Activated CD8-positive, alpha-beta T cell treated with anti-CD3 and anti-CD28 coated beads for 36 hours (primary cell): ENCODE data around the gene LAG3. TPM values are rescaled to one million over a fixed set of nuclear protein-coding genes. Genes with fewer than 3 reads are reported as not detected.
A peak's percentile ranks its signal among the peaks of the same experiment; 100 is the strongest.

ENCODE experiments used
- ATAC-seq: fragments of 200-7000 bp; cut with Tn5 transposase; one replicate; pipeline ENCODE4 v1.10.0; 2021; ENCODE audit warnings: mild to moderate bottlenecking, moderate library complexity
- CTCF ChIA-PET: fragments of 350-600 bp; sonication (Branson Sonifier 250); formaldehyde crosslinking; loops from one replicate; lab custom pipeline; 2021; ENCODE audit warnings: antibody characterized with exemption; lab: Charles Lee
- POLR2A ChIA-PET: fragments of 350-600 bp; sonication (Branson Sonifier 250); formaldehyde crosslinking; loops from one replicate; lab custom pipeline; 2021; ENCODE audit warnings: antibody characterized with exemption; lab: Charles Lee
- DNase-seq: peaks from one replicate; pipeline ENCODE4 v3.0.0-alpha.2; 2020
- H3K27ac Mint-ChIP-seq: one replicate; pipeline ENCODE4 v1.8.0; 2021; ENCODE audit warnings: mild to moderate bottlenecking, mixed read lengths
- H3K27me3 Mint-ChIP-seq: one replicate; pipeline ENCODE4 v1.8.0; 2021; ENCODE audit warnings: mixed read lengths
- H3K36me3 Mint-ChIP-seq: one replicate; pipeline ENCODE4 v1.8.0; 2021; ENCODE audit warnings: low read depth, mixed read lengths
- H3K4me1 Mint-ChIP-seq: one replicate; pipeline ENCODE4 v1.8.0; 2021; ENCODE audit warnings: low read depth, mixed read lengths
- H3K4me3 Mint-ChIP-seq: one replicate; pipeline ENCODE4 v1.8.0; 2021; ENCODE audit warnings: mild to moderate bottlenecking, moderate library complexity, mixed read lengths
- H3K9me3 Mint-ChIP-seq: one replicate; pipeline ENCODE4 v1.8.0; 2021; ENCODE audit warnings: mixed read lengths
- CTCF ChIP-seq: fragments of 200-600 bp; IDR thresholded peaks from one replicate; pipeline ENCODE4 v1.8.0; 2022; ENCODE audit warnings: antibody characterized with exemption, mild to moderate bottlenecking
- intact Hi-C: fragments of 100-400 bp; cut with micrococcal nuclease; formaldehyde crosslinking; loops from one replicate; pipeline ENCODE4 v1.10.0; 2022
- total RNA-seq, 2 experiments: library from RNA; stranded (reverse); gene quantifications; one replicate each; pipeline ENCODE4 v1.2.3, GENCODE V29; 2021

Gene LAG3
- total RNA-seq, 2 experiments from 2014 or later: 264 to 268 TPM

GRCh38 chr12:6751767-6752166 lies 20.6 kb upstream of the LAG3 start:
- Mint-ChIP-seq H3K9me3 (no peaks in the 10 kb centered on the region), H3K4me3 (peak overlapping the region; percentile 91), H3K27ac (peak overlapping the region; percentile 99), H3K36me3 (peaks cover 35% of the 10 kb centered on the region), H3K27me3 (no peaks in the 10 kb centered on the region), H3K4me1 (peaks cover 20% of the 10 kb centered on the region)
- TF ChIP-seq CTCF: no peak
- ChIA-PET POLR2A (interaction anchor here (0.6 to 5.1 kb wide), 17 partner anchors 11 to 217 kb away, joined by 3 to 31 read pairs (median 8); partner anchors contain the start of genes C12orf57, CD4, CDCA3 and COPS7A), CTCF (interaction anchor here (0.9 to 16.4 kb wide), 12 partner anchors 8 to 132 kb away, joined by 3 to 341 read pairs (median 26); partner anchors contain the start of genes CDCA3, COPS7A, GPR162 and LAG3)
- DNase-seq (no peak), ATAC-seq (no peak)
- intact Hi-C loops: loop anchor here (5.0 kb wide), 1 partner anchor 76 kb away; the partner anchor contains the start of gene P3H3

- H3K36me3 Mint-ChIP-seq: peaks cover 33% of the 10 kb centered on the region
- peak overlapping the region; percentile 99 for H3K27ac Mint-ChIP-seq
- H3K4me1 Mint-ChIP-seq: peaks cover 20% of the 10 kb centered on the region
- DNase-seq (peak; percentile 62), ATAC-seq (peak; percentile 2)
- POLR2A ChIA-PET: interaction anchor here (0.6 to 5.1 kb wide), 29 partner anchors 11 to 220 kb away, joined by 3 to 31 read pairs (median 6); partner anchors contain the start of genes C12orf57, CD4, CDCA3 and COPS7A
- no peaks in the 10 kb centered on the region for H3K9me3 Mint-ChIP-seq
- H3K4me3 Mint-ChIP-seq: peak overlapping the region; percentile 91
- CTCF ChIA-PET: interaction anchor here (0.7 to 16.4 kb wide), 34 partner anchors 9 to 357 kb away, joined by 3 to 341 read pairs (median 7); partner anchors contain the start of genes C1RL, CD4, CDCA3 and COPS7A
- TF ChIP-seq CTCF: no peak
- H3K27me3 Mint-ChIP-seq: no peaks in the 10 kb centered on the region
- intact Hi-C loops: loop anchor here (5.0 kb wide), 1 partner anchor 75 kb away; the partner anchor contains the start of gene P3H3
Measured at GRCh38 chr12:6752167-6752920, 20.0 kb upstream of the LAG3 start.

- Mint-ChIP-seq H3K4me1 (peaks cover 20% of the 10 kb centered on the region), H3K4me3 (peak within 1 kb of the TSS; percentile 91), H3K36me3 (peaks cover 25% of the 10 kb centered on the region), H3K27ac (peak within 1 kb of the TSS; percentile 99), H3K9me3 (no peaks in the 10 kb centered on the region), H3K27me3 (no peaks in the 10 kb centered on the region)
- CTCF ChIA-PET: interaction anchor here (0.6 to 16.4 kb wide), 42 partner anchors 9 to 356 kb away, joined by 3 to 341 read pairs (median 5); partner anchors contain the start of genes C1RL, CD4, CDCA3 and COPS7A
- intact Hi-C loops: loop anchor here (5.0 kb wide), 1 partner anchor 74 kb away; the partner anchor contains the start of gene P3H3
- DNase-seq: peak; percentile 99
- no peak for TF ChIP-seq CTCF
- POLR2A ChIA-PET: interaction anchor here (0.8 to 5.1 kb wide), 32 partner anchors 9 to 221 kb away, joined by 3 to 31 read pairs (median 6); partner anchors contain the start of genes C12orf57, CD4, CDCA3 and COPS7A
- ATAC-seq: peak; percentile 95
Measured at GRCh38 chr12:6752921-6753771, 19.2 kb upstream of the LAG3 start, which contains the start of gene MLF2. Gene MLF2 (minus strand): TSS chr12:6753141. CDS start chr12:6752334, 807 bp downstream.

- no peak for ATAC-seq
- peaks cover 1% of the 10 kb centered on the region for H3K27me3 Mint-ChIP-seq
- TF ChIP-seq CTCF: peak; percentile 88
Measured at GRCh38 chr12:6753772-6754356, 18.5 kb upstream of the LAG3 start.

More at GRCh38 chr12:6753772-6754356, 18.5 kb upstream of the LAG3 start:
- CTCF ChIA-PET: interaction anchor here (0.7 to 16.4 kb wide), 35 partner anchors 9 to 355 kb away, joined by 3 to 341 read pairs (median 5); partner anchors contain the start of genes C1RL, CD4, CDCA3 and COPS7A
- Mint-ChIP-seq H3K4me1 (peaks cover 27% of the 10 kb centered on the region), H3K36me3 (peaks cover 22% of the 10 kb centered on the region), H3K4me3 (peak overlapping the region; percentile 91), H3K9me3 (no peaks in the 10 kb centered on the region), H3K27ac (peak overlapping the region; percentile 99)
- no peak for DNase-seq
- POLR2A ChIA-PET: interaction anchor here (1.0 to 5.1 kb wide), 21 partner anchors 8 to 118 kb away, joined by 3 to 31 read pairs (median 9); partner anchors contain the start of genes CDCA3, COPS7A, LAG3 and P3H3
- intact Hi-C loops: loop anchor here (5.0 kb wide), 1 partner anchor 73 kb away; the partner anchor contains the start of gene P3H3
